LoVo (cell line): ENCODE measurements around the gene CYP2J2.
A peak's percentile ranks its signal among the peaks of the same experiment; 100 is the strongest.
"Not testable (repeated sequence)": the region's sequence is repeated elsewhere in the genome, so short reads cannot be mapped to it uniquely, and the experiment has no call there.

Experiments used
- DNase-seq: peaks from one replicate; pipeline ENCODE4 v3.0.0-alpha.2; 2016; ENCODE audit warnings: low spot score

CYP2J2 gene

DNA sequence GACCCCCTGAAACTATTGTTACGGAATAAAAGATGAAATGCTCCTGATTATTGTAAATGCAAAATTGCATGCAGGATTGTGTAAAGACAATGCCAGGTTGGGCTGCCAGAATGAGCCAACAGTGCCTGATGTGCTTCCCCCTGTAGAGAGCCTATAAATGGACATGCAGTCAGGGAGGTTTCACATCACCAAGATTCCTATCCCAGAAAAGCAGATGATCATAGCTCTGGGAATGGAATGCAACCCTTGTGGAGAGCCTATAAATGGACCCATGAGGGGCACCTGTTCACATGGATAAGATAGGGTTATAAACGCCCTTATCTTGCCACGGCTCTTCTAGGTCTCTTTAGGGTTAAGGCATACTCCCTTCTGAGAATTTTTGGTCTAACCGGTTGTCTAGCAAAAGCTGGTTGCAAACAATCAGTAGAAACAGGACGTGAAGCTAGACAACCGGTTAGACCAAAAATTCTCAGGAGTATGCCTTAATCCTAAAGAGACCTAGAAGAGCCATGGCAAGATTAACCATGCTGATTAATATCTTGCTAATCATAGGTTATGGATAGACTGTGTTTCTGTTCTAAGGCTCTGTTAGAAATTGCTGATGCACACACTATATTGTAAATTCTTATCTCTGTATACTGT, 5.2 kb downstream of the CYP2J2 start:
- not testable (repeated sequence) for DNase-seq

DNA sequence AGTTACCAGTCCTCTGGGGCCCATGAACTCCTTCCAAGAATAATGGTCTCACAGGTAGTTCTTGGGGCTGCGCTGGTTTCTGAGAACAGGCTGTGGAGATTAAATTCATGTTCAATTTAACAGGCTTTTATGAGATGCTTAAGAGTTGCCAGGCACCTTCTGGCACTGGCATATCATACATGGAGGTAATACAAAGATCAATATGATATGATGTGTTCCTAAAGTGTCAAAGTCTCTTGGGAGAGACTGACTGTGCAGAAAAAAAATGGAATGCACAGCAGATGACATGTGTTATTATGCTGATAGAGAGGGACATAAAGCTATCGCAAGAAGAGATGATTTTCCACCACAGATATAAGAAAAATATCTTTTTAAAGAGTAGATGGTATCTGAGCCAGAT, 6.8 kb downstream of the CYP2J2 start:
- no peak for DNase-seq

DNA sequence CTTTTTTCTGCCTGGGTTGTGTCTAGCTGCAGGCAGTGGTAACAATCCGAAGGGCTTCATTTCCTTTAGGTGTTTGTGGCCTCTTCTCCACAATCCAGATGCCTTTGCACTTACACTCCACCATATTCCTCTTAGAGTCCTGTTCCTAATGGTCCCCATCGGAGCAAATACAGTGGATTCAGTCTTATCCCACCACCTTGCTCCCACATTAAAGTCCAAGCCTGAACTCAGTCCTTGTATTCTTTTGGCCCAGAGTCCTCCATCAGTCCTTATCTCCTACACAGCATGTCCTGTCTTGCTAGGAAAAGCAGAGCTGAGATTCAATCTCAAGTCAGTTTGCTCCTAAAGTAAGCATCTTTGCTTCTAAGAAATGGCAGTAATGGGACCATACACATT, 8.8 kb downstream of the CYP2J2 start:
- no peak for DNase-seq

DNA sequence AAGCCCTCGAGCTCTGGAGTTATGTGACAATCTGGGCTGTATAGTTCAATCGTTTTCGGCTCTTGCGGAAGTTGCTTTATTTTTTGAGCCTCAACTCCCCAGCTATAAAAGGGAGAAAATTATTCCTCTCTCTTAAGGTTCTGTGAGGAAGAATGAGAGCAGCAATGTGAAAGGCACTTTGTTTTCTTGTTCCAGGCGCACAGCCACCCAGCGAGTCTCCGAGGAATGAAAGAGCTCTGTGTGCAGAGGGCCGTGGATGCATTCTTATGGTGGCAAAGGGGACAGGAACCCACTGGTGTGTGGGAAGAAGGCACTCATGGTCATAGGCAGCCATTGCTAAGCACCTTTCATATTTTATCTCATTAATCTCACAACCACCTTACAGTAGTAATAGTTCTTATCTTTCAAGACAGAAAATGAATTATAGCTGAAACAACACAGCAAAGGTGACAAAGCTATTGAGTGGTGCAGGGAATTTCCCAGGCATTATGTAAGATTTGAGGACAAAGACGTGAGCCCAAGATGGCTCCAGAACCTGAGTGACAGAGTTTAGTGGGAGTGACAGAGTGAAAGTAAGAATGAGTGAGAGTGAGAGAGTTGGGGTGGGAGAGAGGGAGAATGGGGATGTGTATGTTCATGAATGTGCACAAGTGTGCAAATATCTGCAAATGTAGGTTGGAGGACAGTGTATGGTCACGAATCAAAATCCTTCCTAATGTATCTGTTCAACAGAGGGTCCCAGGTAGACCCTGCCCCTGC, 9.4 kb downstream of the CYP2J2 start:
- DNase-seq = no peak

DNA sequence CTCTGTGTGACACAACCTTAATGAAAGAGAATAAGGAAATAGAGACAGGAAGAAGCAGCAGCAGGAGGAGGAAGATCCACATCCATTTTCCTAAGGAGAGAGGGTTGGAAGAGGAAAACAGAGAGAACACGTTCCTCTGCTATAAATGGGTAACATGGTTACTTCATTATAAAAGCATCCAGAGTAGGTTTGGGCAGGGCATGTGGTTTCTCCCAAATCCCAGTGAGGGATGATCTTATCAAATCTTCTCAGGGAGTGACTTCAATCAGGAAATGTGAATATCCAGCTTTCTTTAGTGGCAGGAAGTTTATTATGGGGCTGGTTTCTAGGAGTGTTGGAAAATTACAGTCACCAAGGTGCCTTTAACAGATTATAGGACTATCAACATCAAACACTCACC, 11.1 kb downstream of the CYP2J2 start:
- peak; percentile 21 for DNase-seq

DNA sequence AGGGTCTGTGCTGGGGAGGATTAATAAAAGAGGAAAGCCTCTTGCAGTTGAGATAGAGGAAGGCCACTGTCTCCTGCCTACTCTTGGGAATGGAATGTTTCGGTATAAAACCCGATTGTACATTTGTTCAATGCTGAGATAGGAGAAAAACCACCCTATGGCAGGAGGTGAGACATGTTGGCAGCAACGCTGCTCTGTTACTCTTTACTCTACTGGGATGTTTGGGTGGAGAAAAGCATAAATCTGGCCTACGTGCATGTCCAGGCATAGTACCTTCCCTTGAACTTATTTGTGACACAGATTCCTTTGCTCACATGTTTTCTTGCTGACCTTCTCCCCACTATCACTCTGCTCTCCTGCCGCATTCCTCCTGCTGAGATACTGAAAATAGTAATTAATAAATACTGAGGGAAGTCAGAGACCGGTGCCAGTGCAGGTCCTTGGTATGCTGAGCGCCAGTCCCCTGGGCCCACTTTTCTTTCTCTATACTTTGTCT, 11.7 kb downstream of the CYP2J2 start:
- DNase-seq = not testable (repeated sequence)

DNA sequence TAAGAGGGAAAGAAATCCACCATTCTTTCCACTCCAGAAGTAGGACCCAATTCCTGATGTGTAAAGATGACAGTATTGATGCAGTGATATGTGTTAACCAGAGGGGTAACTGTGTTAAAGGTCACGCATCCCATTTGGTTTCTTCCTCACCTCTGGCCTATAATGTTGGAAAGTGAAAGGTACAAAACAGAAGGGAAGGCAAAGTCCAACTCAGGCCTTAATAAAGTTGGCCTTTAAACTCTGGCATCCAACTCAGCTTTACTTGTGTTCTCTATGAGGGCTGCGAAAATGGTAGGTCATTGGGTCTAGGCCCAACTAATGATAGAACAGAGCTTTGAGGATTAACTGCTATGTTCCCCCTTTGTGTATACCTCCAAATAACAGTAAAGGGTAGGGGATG, 17.9 kb downstream of the CYP2J2 start:
- DNase-seq = no peak

DNA sequence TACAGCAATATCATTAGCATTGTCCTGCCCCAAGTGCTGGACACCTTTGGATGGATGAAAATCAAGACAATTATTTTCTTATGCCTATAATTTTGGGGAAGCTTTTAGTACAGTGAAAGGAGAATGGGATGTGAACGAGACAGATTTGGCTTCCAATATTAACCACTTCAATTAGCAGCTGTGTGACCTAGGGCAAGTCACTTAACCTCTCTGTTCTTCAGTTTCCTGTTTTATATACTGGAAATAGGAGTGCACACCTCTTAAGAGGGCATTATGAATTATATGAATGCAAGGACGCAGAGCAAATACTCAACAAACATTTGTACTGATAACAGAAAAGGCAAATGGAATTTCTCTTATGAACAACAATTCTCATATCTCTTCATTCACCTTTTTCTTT, 18.5 kb downstream of the CYP2J2 start:
- DNase-seq = no peak

DNA sequence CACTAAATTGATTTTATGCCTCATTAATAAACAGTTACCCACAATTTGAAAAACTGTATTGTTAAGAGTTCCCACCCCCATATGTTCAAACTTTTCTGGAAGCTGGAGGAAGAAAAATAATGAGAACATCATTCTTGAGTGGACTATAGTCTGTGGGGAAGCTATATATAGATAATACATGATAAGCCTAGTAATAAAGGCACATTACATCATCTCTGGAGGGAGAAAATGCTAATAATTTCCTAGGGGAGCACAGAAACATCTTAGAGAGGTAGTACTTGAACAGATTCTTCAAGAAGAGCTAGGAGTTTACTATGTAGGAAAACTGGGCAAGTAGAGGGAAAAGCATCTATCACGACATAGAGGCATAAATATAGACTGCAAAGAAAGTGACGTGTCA, 19.6 kb downstream of the CYP2J2 start:
- no peak for DNase-seq

DNA sequence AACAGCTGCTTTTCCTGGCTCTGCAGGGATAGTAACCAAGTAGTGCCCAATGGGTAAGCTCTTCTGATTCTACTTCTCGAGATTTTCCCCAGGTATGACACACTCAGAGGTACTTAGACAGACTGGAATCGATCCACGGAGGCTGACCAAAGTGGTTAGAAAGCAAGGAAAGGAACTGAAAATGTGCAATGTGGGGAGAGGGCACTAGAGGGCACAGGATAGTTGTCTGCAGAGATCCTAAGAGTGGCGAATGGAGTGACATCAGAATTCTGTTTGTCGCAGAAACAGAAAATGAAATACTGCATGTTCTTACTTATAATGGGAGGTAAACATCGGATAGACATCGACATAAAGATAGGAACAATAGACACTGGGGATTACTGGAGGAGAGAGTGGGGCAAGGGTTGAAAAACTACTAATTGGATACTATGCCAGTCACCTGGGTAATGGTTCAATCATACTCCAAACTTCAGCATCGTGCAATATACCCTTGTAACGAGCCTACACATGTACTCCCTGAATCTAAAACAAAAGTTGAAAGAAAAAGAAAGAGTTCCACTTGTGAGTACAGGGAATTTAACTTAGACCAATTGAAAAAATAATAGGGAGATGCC, 23.3 kb downstream of the CYP2J2 start:
- no peak for DNase-seq

DNA sequence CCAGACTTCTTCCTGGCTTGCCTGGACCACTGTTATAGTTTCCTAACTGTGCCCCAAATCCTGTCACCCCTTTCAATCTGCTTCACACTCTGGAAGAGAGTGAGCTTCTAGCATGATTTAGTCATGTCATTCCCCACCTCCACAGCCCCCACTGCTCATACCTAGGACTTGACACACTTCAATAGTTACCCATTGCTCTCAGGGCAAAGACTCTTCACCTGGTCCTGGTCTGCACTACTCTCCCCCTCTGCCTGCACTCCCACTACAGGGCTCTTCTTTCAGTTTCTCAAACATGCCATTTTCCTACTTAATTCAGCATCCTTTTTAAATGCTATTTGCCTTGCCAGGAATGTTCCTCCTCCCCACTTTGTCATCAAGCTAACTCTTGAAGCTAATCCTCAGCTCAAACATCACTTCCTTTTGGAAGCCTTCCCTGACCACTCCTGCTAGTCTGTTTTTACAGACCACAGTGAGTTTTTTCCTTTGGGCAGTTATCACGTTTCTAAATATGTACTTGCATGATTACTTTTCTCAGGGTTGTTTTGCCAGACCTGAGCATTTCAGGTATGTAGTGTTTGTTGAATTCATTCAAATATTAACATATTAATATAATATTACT, 24.7 kb downstream of the CYP2J2 start:
- DNase-seq = no peak

DNA sequence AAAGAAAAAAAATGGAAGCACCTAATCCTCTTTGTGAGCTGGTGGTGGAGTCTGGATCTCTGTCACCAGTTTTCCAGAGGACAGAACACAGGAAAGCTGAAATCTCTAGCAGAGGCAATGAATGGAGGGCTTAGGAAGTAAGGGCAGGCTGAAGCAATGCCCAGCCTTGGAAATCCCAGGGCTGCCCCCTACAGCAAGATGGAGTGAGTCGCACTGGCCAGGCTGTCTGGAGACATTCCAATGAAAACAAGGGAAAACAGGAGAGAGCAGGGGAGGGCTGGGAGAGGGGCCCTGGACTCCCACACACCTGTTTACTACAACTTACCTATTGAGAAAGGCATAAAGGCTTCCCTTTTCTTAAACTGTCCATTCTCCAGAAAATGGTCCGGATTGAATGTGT, 25.9 kb downstream of the CYP2J2 start:
- no peak for DNase-seq

DNA sequence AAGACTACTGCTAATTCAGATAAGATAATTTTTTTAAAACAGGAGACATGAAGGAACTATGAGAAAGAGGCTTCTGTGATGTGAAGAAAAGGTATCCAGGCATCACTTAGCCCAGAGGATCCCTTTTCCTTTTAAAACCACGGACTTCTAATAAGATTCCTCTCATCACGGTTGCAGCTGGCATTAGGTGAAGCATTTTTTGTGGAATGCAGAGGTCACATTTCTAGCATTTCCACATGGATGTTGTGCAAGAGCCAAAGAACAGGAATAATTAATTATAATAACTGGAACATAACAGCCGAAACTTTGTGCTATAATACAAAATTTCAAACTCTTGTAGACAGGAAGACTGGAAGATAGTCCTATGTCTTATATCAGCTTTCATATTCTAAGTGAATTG, 27.6 kb downstream of the CYP2J2 start:
- no peak for DNase-seq

DNA sequence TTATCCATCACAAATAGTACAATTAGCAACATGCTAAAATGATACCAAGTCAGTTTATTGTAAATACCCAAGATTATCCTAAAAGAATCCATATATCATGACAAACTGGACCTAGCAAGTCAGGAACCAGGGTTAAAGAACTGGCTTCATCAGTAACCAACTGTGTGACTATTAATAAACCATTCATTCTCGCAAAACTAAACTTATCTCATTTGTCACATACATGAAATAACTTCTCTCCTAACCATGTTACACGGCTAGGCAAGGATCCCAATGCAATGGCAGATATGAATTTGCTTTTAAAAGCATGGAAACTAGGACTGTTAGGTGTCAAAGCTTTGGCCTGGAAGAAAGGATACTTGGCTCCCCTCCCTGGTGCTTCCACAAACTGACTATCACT, 29.4 kb downstream of the CYP2J2 start:
- no peak for DNase-seq

DNA sequence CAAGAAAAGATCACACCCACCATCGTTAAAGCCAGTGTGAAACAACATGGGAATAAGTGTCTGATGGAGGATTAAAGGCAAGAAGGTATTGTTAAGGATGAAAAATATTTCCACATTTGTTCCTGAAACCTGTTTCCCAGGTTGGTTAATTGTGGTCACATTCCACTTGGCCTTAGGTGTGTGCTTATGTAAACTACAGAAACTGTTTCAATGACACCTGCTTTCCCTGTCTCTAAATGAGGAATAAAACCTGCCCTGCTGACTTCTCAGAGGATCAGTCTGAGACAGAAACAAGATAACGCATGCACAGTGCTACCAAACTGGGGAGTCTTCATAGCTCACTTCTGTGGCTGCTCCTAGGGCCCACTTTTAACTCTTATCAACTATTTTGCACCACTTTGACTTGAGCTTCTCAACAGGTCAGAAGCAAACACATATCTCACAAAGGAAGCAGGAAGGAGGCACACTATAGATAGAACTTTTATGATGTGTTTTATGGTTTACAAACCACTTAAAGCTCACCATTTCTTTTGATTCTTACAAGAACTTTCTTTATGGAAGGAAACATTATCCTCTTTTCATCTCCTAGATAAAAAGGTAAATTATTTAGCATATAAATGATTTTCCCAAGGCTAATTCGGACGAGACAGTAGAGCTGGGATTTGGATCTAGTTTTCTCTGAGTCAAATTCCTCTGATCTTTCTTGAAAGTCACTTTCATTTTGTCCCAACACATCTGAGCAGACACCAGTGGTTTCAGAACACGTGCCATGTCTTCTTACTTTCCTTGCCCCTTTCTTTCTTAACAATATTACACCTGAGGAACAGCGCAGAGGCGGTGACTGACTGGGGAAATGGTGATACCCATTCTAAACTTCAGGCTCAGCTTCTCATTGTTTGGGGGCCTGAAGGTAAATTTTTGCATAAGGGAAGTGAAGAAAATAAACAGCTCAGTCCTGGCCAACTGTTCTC, 33.4 kb downstream of the CYP2J2 start:
- DNase-seq = peak; percentile 56

DNA sequence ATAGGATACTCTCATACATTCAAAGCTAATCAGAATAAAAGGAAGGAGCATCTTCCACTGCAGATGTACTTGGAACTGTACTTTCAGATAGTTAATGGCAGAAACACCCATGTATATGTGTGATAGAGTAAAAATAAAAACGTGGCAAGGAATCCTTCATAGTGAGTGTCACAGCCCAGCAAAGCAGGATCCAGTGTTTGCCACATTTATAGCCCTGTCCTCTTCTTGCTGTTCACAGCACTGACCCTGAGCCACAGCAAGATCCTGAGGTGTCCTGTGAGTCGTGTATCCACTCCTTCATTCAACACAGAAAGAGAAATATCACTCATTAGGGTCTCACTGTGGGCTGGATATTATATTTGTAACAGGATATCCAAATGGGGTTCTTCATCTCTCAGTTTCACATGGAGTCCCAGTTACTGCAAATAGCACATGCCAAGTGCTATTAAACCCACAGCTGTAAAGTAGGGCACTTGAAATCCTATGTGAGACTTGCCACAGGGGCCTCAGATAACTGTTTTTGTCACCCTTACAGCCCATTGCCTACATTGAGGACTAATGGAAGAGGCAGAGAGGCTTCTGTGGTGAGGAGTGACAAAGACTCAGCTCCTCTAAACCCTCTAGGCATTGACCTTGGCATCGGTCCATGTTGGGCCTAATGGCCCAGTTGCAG, 41.3 kb downstream of the CYP2J2 start:
- no peak for DNase-seq

DNA sequence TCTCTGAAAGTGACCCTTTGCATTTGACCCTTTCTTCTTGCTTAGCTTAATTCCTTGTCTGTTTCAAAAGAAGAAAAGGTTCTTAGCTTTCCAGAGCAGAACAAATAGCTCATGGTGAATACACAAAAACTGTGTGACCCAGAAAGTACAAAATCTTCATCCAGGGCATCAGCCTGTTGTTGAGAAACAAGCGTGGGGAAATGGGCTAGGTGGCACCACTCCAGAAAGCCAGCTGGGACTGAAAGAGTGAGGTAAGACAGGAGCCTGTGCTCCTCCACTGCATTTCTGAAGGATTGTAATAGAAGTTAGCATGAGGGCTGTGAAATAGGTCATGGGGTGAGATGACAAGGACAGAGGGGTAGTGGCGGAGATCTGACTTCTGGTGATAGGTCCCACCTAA, 45.8 kb downstream of the CYP2J2 start:
- no peak for DNase-seq

DNA sequence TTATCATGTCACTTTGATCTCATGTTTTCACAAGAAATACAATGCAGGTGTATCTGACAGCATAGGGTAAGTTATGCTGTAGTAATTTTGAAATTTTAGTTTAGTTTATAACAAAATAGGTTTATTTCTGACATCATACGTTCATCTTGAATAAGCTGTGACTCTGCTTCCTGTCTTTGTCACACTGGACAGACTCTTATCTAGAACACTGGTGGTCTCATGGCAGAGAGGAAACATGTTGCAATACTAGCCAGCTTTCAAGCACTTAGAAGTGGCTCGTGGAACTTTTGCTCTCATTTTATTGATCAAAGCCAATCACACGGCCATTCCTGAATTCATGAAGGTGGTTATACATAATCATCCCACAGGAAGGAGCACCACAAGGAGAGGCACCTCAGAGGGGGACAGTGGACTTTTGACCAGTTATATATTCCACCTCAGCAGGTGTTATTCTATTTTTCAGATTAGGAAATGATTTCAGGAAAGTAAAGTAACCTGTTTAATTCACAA, 46.5 kb downstream of the CYP2J2 start:
- no peak for DNase-seq

DNA sequence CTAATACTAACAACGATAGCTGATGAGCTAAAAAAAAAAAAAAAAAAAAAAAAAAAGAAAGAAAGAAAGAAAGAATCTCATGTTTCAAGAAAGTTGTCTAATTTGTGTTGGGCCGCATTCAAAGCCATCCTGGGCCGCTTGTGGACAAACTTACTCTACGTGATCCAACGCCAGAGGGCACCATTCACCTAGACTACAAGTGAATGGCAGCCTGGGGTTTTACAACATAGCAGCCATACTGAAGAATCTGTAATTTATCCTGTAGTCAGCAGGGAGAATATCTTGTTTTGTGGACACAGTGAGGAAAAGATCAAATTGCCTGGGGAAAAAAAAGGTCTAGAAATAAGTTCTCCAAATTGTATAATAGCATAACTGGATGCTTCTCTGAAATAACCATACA, 47.0 kb downstream of the CYP2J2 start:
- DNase-seq = peak; percentile 72

DNA sequence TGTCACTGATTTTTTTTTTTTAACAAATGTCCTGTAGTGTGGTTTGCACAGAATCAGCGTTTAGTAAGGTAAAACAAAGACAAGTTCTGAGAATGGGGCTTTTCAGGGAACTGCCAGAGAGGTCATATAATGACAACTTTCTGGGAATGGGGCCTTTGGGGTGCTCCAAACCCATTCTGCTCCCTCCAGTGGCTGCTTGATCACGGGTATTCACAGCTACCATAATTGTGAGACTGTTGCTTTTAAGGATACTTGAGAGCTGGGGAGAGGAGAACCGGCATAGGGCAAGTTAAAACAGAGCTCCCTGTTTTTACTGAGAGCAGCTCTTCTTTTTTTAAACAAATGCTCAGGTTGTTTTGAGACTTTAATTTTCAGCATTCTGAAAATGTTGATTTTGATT, 48.2 kb downstream of the CYP2J2 start:
- no peak for DNase-seq

DNA sequence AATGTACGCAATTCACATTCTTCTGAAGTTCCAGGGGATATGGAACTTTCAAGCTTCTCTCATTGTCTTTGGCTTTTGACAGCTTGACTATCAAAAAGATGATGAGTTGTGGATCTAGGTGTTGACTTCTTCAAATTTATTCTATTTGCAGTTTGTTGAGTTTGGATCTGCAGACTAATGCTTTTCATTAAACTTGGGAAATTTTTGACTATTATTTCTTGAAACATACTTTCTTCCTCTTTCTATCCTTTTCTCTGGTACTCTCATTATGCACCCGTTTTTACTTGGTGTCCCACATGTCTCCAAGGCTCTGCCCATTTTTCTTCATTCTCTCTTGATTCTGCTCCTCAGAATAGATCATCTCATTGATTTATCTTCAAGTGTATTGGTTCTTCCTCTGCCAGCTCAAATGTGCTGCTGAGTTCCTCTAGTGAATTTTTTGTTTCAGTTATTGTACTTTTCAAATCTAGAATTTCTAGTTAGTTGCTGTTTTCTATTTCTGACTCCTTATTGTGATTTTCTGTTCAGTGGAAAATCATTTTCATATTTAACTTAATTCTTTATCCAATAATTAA, 49.4 kb downstream of the CYP2J2 start:
- no peak for DNase-seq
